GM19023 (cell line): ENCODE results near the gene ARSG.
"Not testable (repeated sequence)": the region's sequence is repeated elsewhere in the genome, so short reads cannot be mapped to it uniquely, and the experiment has no call there.

ENCODE experiments used
- ATAC-seq: cut with Tn5 transposase; IDR thresholded peaks from one replicate; pipeline ENCODE4 v1.9.1; 2021; ENCODE audit warnings: mild to moderate bottlenecking, moderate library complexity; ENCODE audit not compliant: unreplicated experiment

Gene ARSG

GRCh38 chr17:68302666-68303065 is 11.4 kb downstream of the ARSG start:
- no peak for ATAC-seq

GRCh38 chr17:68304706-68305105 is 13.4 kb downstream of the ARSG start:
- no peak for ATAC-seq

GRCh38 chr17:68305142-68305541 is 13.8 kb downstream of the ARSG start:
- ATAC-seq = no peak

GRCh38 chr17:68306819-68307218 is 15.5 kb downstream of the ARSG start:
- no peak for ATAC-seq

GRCh38 chr17:68307443-68307842 is 16.1 kb downstream of the ARSG start:
- ATAC-seq = no peak

GRCh38 chr17:68308486-68308885 is 17.2 kb downstream of the ARSG start:
- not testable (repeated sequence) for ATAC-seq

- ATAC-seq = not testable (repeated sequence)
Observed at GRCh38 chr17:68309066-68309670, 17.9 kb downstream of the ARSG start.

GRCh38 chr17:68310152-68310551 is 18.9 kb downstream of the ARSG start:
- ATAC-seq = no peak

- ATAC-seq = no peak
Observed at GRCh38 chr17:68314916-68315535, 23.7 kb downstream of the ARSG start.

GRCh38 chr17:68315930-68316329 is 24.6 kb downstream of the ARSG start:
- no peak for ATAC-seq

- no peak for ATAC-seq
Observed at GRCh38 chr17:68317458-68317857, 26.2 kb downstream of the ARSG start.

- no peak for ATAC-seq
Observed at GRCh38 chr17:68318103-68318991, 27.1 kb downstream of the ARSG start.

GRCh38 chr17:68319410-68320162 is 28.3 kb downstream of the ARSG start:
- ATAC-seq = no peak

GRCh38 chr17:68320311-68320865 is 29.1 kb downstream of the ARSG start:
- no peak for ATAC-seq

GRCh38 chr17:68320943-68321555 is 29.8 kb downstream of the ARSG start:
- ATAC-seq = no peak

- ATAC-seq = no peak
Observed at GRCh38 chr17:68321556-68321954, 30.3 kb downstream of the ARSG start.

GRCh38 chr17:68322630-68323029 is 31.3 kb downstream of the ARSG start:
- ATAC-seq = no peak

- ATAC-seq = no peak
Observed at GRCh38 chr17:68324114-68324513, 32.8 kb downstream of the ARSG start.

- ATAC-seq = no peak
Observed at GRCh38 chr17:68324654-68325336, 33.5 kb downstream of the ARSG start.

GRCh38 chr17:68325961-68326360 is 34.7 kb downstream of the ARSG start:
- ATAC-seq = no peak
